Measurements from ENCODE around the gene DPF3.

The DPF3 gene

GRCh38 chr14:72743626-72744025 is 150.3 kb downstream of the DPF3 start:
- H3K9me3 ChIP-seq (ENCODE audit: insufficient read depth, low read length): no peaks in the 10 kb centered on the region
- H3K27ac ChIP-seq (ENCODE audit: low read depth, low read length): no peak overlapping the region
- H3K27me3 ChIP-seq (ENCODE audit: low read length): no peaks in the 10 kb centered on the region
- no peak overlapping the region for H2AFZ ChIP-seq (ENCODE audit: low read depth, low read length, severe bottlenecking)
- no peak overlapping the region for H3K4me2 ChIP-seq (ENCODE audit: low read depth, low read length, poor library complexity, severe bottlenecking)
- H4K20me1 ChIP-seq (ENCODE audit: low read depth, low read length): no peaks in the 10 kb centered on the region
- TF ChIP-seq CTCF (IDR thresholded peaks at IDR 0.05; ENCODE audit: insufficient read depth, low read length, poor library complexity, severe bottlenecking) (no peak), EZH2phosphoT487 (conservative IDR thresholded peaks at IDR 0.05; ENCODE audit: low read length) (no peak)
- no peaks in the 10 kb centered on the region for H3K36me3 ChIP-seq (ENCODE audit: low read length)
- H3K9ac ChIP-seq (ENCODE audit: low read length): no peak overlapping the region
- H3K4me3 ChIP-seq (ENCODE audit: insufficient read depth, low read length, poor library complexity, severe bottlenecking): no peak overlapping the region
- no peaks in the 10 kb centered on the region for H3K79me2 ChIP-seq (ENCODE audit: insufficient read depth, low read length)
- no peaks in the 10 kb centered on the region for H3F3A ChIP-seq (ENCODE audit: insufficient read depth)
- H3K9me2 ChIP-seq (replicated peaks; ENCODE audit: insufficient read depth, low read length): no peaks in the 10 kb centered on the region

GRCh38 chr14:72742838-72743195 is 151.1 kb downstream of the DPF3 start:
- no peak overlapping the region for H3K4me2 ChIP-seq (ENCODE audit: low read depth, low read length, poor library complexity, severe bottlenecking)
- H3K27ac ChIP-seq (ENCODE audit: low read depth, low read length): no peak overlapping the region
- H3K27me3 ChIP-seq (ENCODE audit: low read length): no peaks in the 10 kb centered on the region
- TF ChIP-seq CTCF (IDR thresholded peaks at IDR 0.05; ENCODE audit: insufficient read depth, low read length, poor library complexity, severe bottlenecking) (no peak), EZH2phosphoT487 (conservative IDR thresholded peaks at IDR 0.05; ENCODE audit: low read length) (no peak)
- H3F3A ChIP-seq (ENCODE audit: insufficient read depth): no peaks in the 10 kb centered on the region
- no peaks in the 10 kb centered on the region for H3K9me2 ChIP-seq (replicated peaks; ENCODE audit: insufficient read depth, low read length)
- H4K20me1 ChIP-seq (ENCODE audit: low read depth, low read length): no peaks in the 10 kb centered on the region
- no peak overlapping the region for H2AFZ ChIP-seq (ENCODE audit: low read depth, low read length, severe bottlenecking)
- no peak overlapping the region for H3K4me3 ChIP-seq (ENCODE audit: insufficient read depth, low read length, poor library complexity, severe bottlenecking)
- H3K9me3 ChIP-seq (ENCODE audit: insufficient read depth, low read length): no peaks in the 10 kb centered on the region
- no peaks in the 10 kb centered on the region for H3K36me3 ChIP-seq (ENCODE audit: low read length)
- no peaks in the 10 kb centered on the region for H3K79me2 ChIP-seq (ENCODE audit: insufficient read depth, low read length)
- H3K9ac ChIP-seq (ENCODE audit: low read length): no peak overlapping the region

- TF ChIP-seq EZH2phosphoT487 (conservative IDR thresholded peaks at IDR 0.05; ENCODE audit: low read length) (no peak), CTCF (IDR thresholded peaks at IDR 0.05; ENCODE audit: insufficient read depth, low read length, poor library complexity, severe bottlenecking) (no peak)
- H3K36me3 ChIP-seq (ENCODE audit: low read length): no peaks in the 10 kb centered on the region
- no peaks in the 10 kb centered on the region for H3K27me3 ChIP-seq (ENCODE audit: low read length)
- H3F3A ChIP-seq (ENCODE audit: insufficient read depth): no peaks in the 10 kb centered on the region
- H3K4me2 ChIP-seq (ENCODE audit: low read depth, low read length, poor library complexity, severe bottlenecking): no peak overlapping the region
- H3K9ac ChIP-seq (ENCODE audit: low read length): no peak overlapping the region
- H3K9me2 ChIP-seq (replicated peaks; ENCODE audit: insufficient read depth, low read length): no peaks in the 10 kb centered on the region
- no peaks in the 10 kb centered on the region for H3K79me2 ChIP-seq (ENCODE audit: insufficient read depth, low read length)
- no peaks in the 10 kb centered on the region for H3K9me3 ChIP-seq (ENCODE audit: insufficient read depth, low read length)
- no peak overlapping the region for H3K4me3 ChIP-seq (ENCODE audit: insufficient read depth, low read length, poor library complexity, severe bottlenecking)
- no peaks in the 10 kb centered on the region for H4K20me1 ChIP-seq (ENCODE audit: low read depth, low read length)
- no peak overlapping the region for H3K27ac ChIP-seq (ENCODE audit: low read depth, low read length)
- no peak overlapping the region for H2AFZ ChIP-seq (ENCODE audit: low read depth, low read length, severe bottlenecking)
Observed at GRCh38 chr14:72742118-72742837, 151.6 kb downstream of the DPF3 start.
